ENCODE measurements around the gene BAK1. TPM values are rescaled to one million over a fixed set of nuclear protein-coding genes. Genes with fewer than 3 reads are reported as not detected.
"Not testable (repeated sequence)": the region's sequence is repeated elsewhere in the genome, so short reads cannot be mapped to it uniquely, and the experiment has no call there.

BAK1 gene
- total RNA-seq, 4 donors from 2014 or later, result 52.2 to 134 (median 59.5) TPM

DNA sequence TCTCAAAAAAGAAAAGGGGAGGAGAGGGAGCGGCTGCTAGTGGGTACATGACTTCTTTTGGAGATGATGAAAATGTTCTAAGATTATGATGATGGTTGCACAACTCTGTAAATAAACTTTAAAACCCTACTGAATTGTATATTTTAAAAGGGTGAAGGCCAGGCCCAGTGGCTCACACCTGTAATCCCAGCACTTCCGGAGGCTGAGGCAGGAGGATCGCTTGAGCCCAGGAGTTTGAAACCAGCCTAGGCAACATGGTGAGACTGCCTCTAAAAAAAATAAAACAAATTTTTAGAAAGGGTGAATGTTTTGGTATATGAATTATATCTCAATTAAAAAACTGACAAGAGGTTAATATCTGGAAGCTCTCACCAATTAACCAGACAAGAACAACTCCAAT lies 45.4 kb downstream of the BAK1 start:
- H3K4me3 ChIP-seq, result no peak overlapping the region
- in situ Hi-C loops (cut with MboI; ENCODE audit: low pct_ligation_motif_present in 1 of 4, low pct_unique_long_range_greater_than_20kb in 1 of 4, low sequenced_read_pairs in 3 of 4), result no loop called here
- no peaks in the 10 kb centered on the region for H3K27me3 ChIP-seq
- whole genome bisulfite sequencing, 2 donors (ENCODE audit: low coverage in 1 of 2), result 98% methylated on average over 3 of the region's 3 CpGs; no CpG with 5 or more reads in 1 of the 2 donors
- H3K36me3 ChIP-seq, result no peaks in the 10 kb centered on the region
- H3K27ac ChIP-seq, result no peak overlapping the region
- DNase-seq, result no peak
- no peaks in the 10 kb centered on the region for H3K9me3 ChIP-seq
- intact Hi-C loops (cut with DNase I; ENCODE audit: low total_unique reads), result no loop called here
- no peaks in the 10 kb centered on the region for H3K4me1 ChIP-seq
- TF ChIP-seq POLR2AphosphoS5 (IDR thresholded peaks at IDR 0.05), result no peak
- no peak for TF ChIP-seq POLR2A (IDR thresholded peaks at IDR 0.05)
- TF ChIP-seq, protein P1, sequence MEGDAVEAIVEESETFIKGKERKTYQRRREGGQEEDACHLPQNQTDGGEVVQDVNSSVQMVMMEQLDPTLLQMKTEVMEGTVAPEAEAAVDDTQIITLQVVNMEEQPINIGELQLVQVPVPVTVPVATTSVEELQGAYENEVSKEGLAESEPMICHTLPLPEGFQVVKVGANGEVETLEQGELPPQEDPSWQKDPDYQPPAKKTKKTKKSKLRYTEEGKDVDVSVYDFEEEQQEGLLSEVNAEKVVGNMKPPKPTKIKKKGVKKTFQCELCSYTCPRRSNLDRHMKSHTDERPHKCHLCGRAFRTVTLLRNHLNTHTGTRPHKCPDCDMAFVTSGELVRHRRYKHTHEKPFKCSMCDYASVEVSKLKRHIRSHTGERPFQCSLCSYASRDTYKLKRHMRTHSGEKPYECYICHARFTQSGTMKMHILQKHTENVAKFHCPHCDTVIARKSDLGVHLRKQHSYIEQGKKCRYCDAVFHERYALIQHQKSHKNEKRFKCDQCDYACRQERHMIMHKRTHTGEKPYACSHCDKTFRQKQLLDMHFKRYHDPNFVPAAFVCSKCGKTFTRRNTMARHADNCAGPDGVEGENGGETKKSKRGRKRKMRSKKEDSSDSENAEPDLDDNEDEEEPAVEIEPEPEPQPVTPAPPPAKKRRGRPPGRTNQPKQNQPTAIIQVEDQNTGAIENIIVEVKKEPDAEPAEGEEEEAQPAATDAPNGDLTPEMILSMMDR (IDR thresholded peaks at IDR 0.05), result no peak
- TF ChIP-seq EP300 (IDR thresholded peaks at IDR 0.05; ENCODE audit: low read depth), result no peak

DNA sequence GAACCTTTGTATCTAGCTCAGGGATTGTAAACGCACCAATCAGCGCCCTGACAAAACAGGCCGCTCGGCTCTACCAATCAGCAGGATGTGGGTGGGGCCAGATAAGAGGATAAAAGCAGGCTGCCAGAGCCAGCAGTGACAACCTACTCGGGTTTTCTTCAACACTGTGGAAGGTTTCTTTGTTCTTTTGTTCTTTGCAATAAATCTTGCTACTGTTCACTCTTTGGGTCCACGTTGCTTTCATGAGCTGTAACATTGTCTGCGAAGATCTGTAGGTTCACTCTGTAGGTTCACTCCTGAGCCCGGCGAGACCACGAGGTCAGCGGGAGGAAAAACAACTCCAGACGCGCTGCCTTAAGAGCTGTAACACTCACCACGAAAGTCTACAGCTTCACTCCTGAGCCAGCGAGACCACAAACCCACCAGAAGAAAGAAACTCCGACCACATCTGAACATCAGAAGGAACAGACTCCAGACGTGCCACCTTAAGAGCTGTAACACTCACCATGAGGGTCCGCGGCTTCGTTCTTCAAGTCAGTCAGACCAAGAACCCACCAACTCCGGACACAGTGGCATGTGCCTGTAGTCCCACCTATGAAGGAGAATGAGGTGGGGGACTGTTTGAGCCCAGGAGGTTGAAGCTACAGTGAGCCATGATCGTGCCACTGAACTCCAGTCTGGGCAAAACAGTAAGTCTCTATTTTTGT lies 46.8 kb downstream of the BAK1 start:
- H3K4me1 ChIP-seq; H3K36me3 ChIP-seq; intact Hi-C loops (cut with DNase I; ENCODE audit: low total_unique reads); in situ Hi-C loops (cut with MboI; ENCODE audit: low pct_ligation_motif_present in 1 of 4, low pct_unique_long_range_greater_than_20kb in 1 of 4, low sequenced_read_pairs in 3 of 4); H3K9me3 ChIP-seq; DNase-seq; H3K27me3 ChIP-seq; H3K27ac ChIP-seq; H3K4me3 ChIP-seq: not testable (repeated sequence)
- WGBS, 2 donors (ENCODE audit: low coverage in 1 of 2), result 81% methylated on average over 14 to 22 of the region's 22 CpGs

DNA sequence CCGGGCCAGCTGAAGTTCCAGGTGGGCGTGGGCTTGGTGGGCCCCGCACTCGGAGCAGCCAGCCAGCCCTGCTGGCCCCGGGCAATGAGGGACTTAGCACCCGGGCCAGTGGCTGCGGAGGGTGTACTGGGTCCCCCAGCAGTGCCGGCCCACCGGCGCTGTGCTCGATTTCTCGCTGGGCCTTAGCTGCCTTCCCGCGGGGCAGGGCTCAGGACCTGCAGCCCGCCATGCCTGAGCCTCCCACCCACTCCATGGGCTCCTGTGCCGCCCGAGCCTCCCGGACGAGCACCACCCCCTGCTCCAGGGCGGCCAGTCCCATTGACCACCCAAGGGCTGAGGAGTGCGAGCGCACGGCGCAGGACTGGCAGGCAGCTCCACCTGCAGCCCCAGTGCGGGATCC lies 47.6 kb downstream of the BAK1 start:
- 98% methylated on average over 8 of the region's 25 CpGs; no CpG with 5 or more reads in 1 of the 2 donors for WGBS, 2 donors (ENCODE audit: low coverage in 1 of 2)
- intact Hi-C loops (cut with DNase I; ENCODE audit: low total_unique reads); H3K27me3 ChIP-seq; H3K4me1 ChIP-seq; H3K27ac ChIP-seq; H3K9me3 ChIP-seq; H3K36me3 ChIP-seq; in situ Hi-C loops (cut with MboI; ENCODE audit: low pct_ligation_motif_present in 1 of 4, low pct_unique_long_range_greater_than_20kb in 1 of 4, low sequenced_read_pairs in 3 of 4); DNase-seq; H3K4me3 ChIP-seq: not testable (repeated sequence)

DNA sequence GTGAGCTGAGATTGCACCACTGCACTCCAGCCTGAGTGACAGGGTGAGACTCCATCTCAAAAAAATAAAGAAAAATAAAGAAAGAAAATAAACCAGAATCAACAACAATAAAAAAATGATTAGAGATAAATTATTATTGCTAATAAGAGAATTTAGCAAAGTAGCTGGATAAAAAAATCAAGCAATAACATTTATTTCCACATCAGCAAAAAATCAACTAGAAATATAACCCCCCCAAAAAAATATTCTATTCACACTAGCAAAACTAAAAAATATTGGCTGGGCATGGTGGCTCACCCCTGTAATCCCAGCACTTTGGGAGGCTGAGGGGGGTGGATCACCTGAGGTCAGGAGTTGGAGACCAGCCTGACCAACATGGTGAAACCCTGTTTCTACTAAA lies 49.5 kb downstream of the BAK1 start:
- intact Hi-C loops (cut with DNase I; ENCODE audit: low total_unique reads); in situ Hi-C loops (cut with MboI; ENCODE audit: low pct_ligation_motif_present in 1 of 4, low pct_unique_long_range_greater_than_20kb in 1 of 4, low sequenced_read_pairs in 3 of 4); H3K9me3 ChIP-seq; DNase-seq; H3K27ac ChIP-seq; H3K4me3 ChIP-seq; H3K36me3 ChIP-seq; H3K4me1 ChIP-seq; H3K27me3 ChIP-seq: not testable (repeated sequence)

Small RNA genes lying within 50 kb of the gene (small RNA-seq; reads per million reads assigned to genes)
- gene RF00017, result 0 reads per million in 4 donors

Other genes with a start within 250 kb of the BAK1 start
- gene KIFC1, start 188.5 kb downstream of the BAK1 start, total RNA-seq, result 10 to 100 TPM in 1 of 4 donors, 1 to 10 TPM in 3; 2.6 to 51.5 (median 5.8) TPM
- gene PHF1, start 169.3 kb downstream of the BAK1 start, total RNA-seq, result 100 to 1,000 TPM in 1 of 4 donors, 10 to 100 TPM in 3; 47.8 to 110 (median 48.4) TPM
- 100 to 1,000 TPM in 2 of 4 donors, 10 to 100 TPM in 2; 18.9 to 134 (median 91.3) TPM for gene CUTA, start 162.2 kb downstream of the BAK1 start, total RNA-seq
- 10 to 100 TPM in 2 of 4 donors, 1 to 10 TPM in 2; 4.9 to 37.2 (median 11.1) TPM for gene SYNGAP1, start 160.2 kb downstream of the BAK1 start, total RNA-seq
- 1 to 10 TPM in 2 of 4 donors, not detected in 2; 2.2 to 3.2 TPM for gene ZBTB9, start 125.7 kb downstream of the BAK1 start, total RNA-seq
- 100 to 1,000 TPM; 105 to 262 (median 124) TPM for gene ITPR3, start 41.0 kb upstream of the BAK1 start, total RNA-seq
- 10 to 100 TPM in 1 of 4 donors, 1 to 10 TPM in 3; 2.8 to 17.6 (median 8.8) TPM for gene UQCC2, start 131.4 kb upstream of the BAK1 start, total RNA-seq
- 1 to 10 TPM in 2 of 4 donors, under 1 TPM in 1, not detected in 1; 1.00 to 2.9 (median 1.9) TPM for gene IP6K3, start 166.6 kb upstream of the BAK1 start, total RNA-seq
- gene LEMD2, start 208.9 kb upstream of the BAK1 start, total RNA-seq, result 100 to 1,000 TPM in 2 of 4 donors, 10 to 100 TPM in 2; 57.3 to 159 (median 112) TPM
- gene MLN, start 223.7 kb upstream of the BAK1 start, total RNA-seq, result not detected

Data from transverse colon (tissue), 4 donors.